Gastroesophageal sphincter (tissue), 3 donors: ENCODE data around the gene DOK7.

ENCODE experiments used
- CTCF ChIP-seq, 4 experiments: fragments of 200-600 bp in 2 of 4; fragments of 450-650 bp in 2 of 4; sonication (generic) in 1 of 4; IDR thresholded peaks; one replicate each; pipeline ENCODE4 v1.5.1; 2017 to 2019; ENCODE audit warnings: antibody characterized with exemption in 4 of 4, mild to moderate bottlenecking in 2 of 4, moderate library complexity in 2 of 4
- EP300 ChIP-seq: sonication (generic); formaldehyde crosslinking; IDR thresholded peaks from one replicate; pipeline ENCODE4 v1.6.1; 2017; ENCODE audit warnings: antibody characterized with exemption, mild to moderate bottlenecking
- POLR2A ChIP-seq, 2 donors: fragments of 450-650 bp; IDR thresholded peaks; one replicate each; pipeline ENCODE4 v1.6.1; 2017; ENCODE audit warnings: antibody characterized with exemption in 2 of 2, mild to moderate bottlenecking in 2 of 2, moderate library complexity in 1 of 2

DNA sequence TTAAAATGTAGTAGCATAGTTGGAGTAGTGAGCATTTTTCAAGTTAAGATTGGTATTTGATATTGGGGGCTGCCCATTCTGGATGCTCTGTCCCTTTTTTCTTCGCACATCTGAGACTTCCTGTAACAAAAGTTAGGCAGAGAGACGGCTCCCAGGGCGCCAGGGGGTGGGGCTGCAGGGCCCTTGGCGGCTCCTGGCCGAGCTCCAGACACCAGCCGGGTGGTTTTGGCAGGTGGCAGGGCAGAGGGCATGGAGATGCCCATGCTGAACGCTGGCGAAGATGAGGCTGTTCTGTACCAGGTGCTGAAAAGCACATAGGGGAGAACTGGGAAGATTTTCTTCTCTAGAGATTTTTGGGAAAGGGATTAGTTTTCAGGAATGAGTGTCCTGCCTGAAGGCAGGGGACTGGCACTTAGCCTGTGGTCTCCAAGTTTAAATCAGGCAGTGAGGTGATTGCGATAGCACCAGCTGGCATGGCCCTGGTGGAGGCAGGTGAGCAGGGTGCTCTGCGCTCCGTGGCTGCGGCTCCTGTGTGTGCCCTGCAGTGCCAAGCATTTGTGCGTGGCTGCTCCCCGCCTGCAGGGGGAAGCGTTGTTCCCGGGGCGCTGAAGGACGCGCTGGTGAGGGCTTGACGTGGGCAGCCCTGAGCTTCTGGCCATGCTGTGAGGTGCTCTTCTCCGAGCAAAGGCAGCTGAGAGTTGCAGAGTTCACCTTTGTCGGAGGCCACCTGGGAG is 44.9 kb upstream of the DOK7 start:
- TF ChIP-seq CTCF (IDR thresholded peaks at IDR 0.05) (no peak), POLR2A (IDR thresholded peaks at IDR 0.05) (no peak), EP300 (no peak)
